NOMO-1 (cell line): ENCODE data around the gene FGR.
A peak's percentile ranks its signal among the peaks of the same experiment; 100 is the strongest.

Experiments
- DNase-seq, 2 experiments: peaks; one replicate each; lab custom pipeline; 2025; ENCODE audit not compliant: unreplicated experiment in 2 of 2; lab: John Stamatoyannopoulos, UW

FGR gene

DNA sequence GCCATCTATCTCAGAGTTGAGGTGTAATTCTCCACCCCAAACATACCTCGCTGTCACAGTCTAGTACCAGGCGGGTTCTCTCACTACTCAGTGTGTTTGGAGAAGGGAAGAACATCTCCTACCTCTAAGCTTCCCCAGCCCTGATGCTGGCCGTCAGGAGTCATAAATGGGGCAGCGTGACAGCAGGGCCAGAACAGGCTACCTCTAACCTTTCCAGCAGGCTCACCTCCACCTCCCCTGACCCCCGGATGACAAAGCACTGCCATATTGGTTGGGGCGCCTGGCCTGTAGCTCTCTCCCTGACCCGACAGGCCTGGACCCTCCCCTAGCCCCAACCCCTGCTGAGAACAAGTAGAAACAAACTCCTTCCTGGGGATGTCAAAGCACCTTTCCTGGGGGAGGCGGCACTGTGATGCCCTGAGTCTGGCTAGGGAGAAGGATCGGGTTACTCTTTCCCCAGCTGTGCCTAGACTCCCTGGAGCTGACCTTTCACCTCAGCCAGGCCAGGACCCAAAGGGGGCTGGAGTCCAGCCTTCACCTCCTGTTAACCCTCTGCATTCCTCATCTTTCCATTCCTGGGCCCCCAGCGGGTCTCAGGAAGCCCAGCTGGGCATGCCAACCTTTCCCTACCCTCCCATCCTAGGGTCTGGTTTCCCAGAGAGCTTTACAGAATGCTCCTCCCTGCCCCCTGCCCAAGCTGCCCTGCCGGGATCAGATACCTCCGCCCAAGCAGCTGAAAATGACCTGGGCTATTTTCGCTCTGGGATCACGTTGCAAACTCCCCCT lies 65.3 kb downstream of the FGR start:
- no peak for DNase-seq

DNA sequence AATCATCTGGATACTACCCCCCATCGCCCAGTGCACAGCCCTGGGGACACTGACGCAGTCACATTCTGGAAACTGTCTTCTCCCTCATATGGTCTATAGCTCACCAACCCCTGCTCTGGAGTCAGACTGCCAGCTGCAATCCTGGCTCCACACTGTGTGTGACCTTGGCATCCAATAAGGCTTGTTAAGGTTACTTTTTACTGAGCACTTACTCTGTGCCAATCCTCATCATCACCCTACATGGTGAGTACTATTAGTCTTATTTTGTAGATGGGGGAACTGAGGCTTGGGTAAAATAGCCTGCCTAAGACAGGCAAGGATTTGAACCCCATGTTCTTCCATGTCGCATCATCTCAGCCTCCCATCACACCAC lies 65.9 kb downstream of the FGR start:
- DNase-seq: no peak

DNA sequence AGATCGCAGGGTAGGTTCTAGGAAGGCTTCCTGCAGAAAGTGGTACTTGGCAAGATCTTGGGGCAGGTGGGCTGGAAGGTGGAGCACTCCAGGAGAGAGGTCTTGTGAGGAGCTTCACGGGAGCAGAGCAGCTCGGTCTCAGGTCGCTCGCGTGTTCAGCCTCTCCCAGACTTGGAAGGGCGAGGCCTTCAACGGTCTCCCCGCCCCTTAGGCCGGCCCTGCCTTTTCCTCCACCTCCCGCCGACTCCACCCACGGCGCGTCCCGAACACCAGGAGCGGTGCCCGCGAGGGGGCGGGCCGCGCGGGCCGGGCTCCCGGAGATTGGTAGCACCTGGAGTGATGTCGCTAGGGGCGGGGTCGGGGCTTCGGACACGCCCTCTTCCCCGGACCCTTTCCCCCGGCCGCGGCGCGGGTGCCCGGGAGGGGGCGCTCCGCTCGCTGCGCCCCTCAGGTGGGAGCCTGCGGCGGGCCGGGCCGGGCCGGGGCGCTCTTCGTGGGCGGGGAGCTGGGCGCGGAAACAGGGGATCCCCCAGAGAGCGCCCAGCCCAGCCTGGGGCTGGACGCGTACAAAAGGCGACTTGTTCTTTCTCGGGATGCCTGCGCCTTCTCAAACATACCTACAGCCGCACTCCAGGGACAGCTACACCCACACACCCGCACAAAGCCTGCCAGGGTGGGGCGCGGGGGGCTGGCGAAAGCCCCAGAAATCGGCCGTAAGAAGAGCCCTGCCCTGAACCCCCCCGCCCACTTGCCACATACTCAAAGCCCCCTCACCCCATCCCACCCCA lies 66.5 kb downstream of the FGR start:
- DNase-seq: peak; percentile 93 to 98

DNA sequence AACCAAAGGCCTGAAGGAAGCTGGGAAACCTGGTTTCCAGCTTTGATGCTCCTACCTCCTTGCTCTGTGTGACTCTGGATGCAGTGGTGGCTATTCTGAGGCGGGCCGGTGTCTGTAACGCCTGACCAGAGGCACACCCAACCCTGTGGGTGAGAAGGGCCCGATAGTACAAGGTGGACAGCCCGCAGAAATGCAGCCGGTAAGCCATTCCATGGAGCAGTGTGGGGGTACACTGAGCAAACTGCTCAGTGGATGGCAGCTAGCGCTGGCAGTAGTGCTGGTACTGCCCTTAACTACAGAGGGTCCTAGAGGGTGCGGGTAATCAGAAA lies 67.0 kb downstream of the FGR start:
- DNase-seq: no peak

DNA sequence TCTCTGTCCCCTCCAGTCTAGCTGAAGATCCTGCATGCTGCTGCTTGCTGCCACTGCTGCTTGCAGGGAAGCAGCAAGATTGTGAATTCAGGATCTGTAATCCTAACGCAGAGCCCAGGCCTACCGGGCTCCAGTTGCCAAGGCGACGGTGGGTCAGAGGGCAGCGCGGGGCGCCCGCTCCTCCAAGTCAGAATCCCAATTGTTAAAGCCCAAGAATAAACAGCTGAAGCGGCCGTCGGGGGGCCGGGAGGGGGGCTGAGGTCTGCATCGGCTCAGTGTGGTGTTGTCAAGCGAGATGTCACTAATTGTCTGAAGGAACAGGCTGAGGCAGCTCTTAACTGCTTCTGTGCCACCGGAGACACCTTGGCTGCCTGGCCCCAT lies 67.8 kb downstream of the FGR start:
- no peak for DNase-seq

DNA sequence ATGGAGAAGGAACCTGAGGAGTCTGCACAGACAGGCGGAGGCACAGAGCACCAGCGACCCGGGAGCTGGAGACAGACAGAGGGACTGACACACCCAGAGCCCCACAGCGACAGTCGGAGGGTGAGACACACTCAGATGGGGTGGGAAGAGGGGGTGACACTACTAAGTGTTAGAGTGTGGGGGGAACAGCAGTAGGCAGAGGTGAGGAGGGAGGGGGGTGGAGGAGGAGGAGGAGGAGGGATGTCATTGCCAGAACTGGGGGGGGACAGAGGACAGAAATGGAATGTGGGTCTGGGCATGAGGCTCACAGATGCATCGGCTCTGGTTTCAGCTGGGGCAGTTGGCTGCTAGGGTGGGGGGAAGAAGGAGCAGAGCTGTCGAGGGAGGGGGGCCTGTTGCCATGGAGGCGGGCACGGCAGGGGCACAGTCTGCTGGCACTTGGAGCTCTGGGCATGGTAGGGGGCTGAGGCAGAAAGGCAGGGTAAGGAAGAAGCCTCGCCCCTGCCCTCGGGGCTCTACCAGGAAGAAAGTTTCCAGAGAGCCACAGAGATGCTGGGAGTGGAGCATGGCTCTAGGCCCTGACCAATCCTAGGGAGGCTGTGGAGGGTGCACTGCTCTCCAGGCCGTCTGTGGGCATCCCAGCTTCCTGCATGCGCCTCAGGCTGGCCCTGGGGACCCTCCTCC lies 68.4 kb downstream of the FGR start:
- no peak for DNase-seq

DNA sequence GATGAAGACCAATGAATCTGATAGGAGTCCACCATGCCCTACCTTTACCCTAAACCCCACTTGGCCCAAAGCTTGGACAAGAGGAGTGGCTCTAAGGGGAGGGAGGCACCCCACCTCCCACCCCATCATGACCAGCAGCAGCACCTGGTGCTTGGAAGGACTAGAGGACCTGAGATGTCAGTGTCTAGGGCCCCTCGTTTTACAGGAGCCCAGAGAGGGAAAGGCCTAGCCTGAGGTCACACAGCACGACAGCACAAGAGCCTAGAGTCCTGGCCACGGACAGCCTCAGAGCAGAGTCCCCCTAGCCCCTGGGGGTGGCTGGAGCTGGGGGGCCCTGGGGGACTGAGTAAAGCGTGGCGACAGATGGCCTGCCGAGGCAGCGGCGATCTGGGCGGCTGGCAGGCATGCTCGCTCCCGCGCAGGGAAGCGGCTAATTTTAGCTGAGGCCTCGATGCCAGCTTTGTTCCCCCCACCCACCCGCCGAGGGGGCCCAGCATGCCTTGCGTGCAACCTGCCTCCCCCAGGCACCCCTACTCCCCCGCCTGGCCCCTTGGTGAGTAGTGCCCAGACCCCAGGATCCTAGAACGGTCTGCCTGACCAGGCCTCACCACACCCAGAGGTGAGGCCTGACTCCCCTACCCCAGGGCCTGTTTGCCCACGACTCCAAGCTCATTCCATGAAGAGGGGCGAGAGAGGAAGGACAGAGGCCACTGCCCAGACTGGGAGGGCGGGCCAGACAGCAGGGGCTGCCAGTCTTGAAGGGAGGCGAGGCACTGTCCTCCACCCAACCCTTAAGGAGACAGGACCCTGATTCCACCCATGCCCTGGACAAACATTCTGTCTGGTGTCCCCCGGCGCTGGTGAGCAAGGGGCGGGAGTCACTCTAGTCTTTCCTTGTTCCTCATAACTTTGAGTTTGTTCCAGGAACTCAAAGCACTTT lies 70.0 kb downstream of the FGR start:
- no peak for DNase-seq

DNA sequence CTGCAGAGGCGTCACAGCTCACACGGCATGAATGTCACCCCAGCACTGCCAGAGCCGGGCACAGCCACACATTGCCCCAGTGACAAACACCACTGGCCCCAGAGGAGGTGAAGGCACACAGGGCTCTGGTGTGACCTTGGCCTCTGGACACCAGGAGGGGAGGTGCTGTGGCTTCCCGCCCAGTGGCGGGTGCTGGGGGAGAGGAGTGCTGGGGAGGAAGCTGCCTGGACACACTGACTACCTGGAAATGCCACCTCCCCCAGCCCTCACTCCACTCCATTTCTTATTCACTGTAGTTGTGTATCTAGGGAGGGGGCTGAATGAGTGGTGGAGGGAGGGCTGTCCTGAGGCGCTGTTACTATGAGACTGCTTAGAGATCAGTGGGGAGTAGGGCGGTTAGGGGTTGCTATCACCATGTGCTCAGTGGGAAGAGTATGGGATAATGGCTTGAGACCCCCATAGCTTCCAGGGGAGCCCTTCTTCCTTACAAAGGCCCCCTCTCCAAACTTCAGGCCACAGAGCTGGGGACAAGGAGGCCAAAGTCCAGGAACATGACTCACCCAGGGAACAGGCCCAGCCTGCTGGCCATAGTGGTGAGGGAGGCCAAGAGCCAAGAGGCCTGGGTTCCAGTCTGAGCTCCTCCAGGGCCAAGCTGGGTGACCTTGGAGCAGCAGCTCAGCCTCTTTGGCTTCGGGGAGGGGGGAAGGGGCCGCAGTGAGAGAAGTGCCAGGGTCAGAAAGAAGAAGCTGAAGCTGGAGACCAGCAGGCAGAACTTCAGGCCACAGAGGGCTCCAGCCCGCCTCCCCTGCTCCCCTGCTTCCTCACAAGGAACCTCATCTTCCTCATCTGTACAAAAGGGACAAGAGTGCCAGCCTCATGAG lies 71.2 kb downstream of the FGR start:
- peak; percentile 14 to 40 for DNase-seq

DNA sequence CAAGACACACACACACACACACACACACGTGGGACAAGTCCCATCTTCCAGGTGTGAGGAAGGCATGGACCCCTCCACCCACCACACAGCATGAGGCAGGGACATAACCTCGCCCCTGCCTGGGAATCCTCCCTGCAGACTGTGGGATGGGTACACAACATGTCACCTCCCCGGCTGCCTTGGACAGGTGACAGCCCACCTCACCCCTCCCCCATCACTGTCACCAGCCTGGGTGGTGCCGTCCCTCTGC lies 71.7 kb downstream of the FGR start:
- no peak for DNase-seq

DNA sequence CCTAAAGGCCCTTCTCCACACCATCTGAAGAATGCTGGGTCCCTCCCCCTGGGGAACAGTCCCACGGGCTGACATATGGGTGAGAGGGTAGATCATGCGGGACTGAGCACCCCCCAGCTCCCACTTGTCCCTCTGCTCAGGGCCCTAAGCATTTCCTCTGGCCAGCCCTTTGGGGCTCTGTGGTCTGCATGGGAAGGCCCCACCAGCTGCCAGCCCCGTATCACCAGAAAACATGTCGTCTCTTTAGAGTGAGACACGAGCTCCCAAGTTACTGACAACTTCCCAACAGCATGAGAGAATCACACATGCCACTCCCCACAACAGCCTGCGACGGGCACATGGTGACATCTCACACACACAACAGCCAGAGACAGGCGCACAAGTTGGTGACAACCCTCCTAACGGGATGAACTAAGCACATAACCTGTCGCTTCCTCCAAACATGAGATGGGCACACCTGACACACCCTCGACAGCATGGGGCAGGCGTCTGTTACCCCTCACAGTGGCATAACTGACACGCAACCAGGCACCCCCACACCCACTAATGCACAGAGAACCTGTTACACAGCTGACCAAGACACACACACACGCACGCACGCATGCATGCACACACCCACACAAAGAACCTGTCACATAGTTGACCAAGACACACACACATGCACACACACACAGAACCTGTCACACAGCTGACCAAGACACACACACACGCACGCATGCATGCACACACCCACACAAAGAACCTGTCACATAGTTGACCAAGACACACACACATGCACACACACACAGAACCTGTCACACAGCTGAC lies 72.2 kb downstream of the FGR start:
- DNase-seq: no peak
